Fibroblast of the aortic adventitia (primary cell): ENCODE results near the gene CARD9. TPM values are rescaled to one million over a fixed set of nuclear protein-coding genes. Genes with fewer than 3 reads are reported as not detected.

Experiments used
- DNase-seq: peaks from one replicate; pipeline ENCODE4 v3.0.0-alpha.2; 2010; ENCODE audit warnings: low read depth
- H3K4me3 ChIP-seq: 2 replicates; pipeline ENCODE4 v1.5.1; 2011; ENCODE audit warnings: low read depth, mild to moderate bottlenecking, control low read depth, low read length, moderate library complexity
- total RNA-seq: library from RNA; depleted of rRNA; stranded (reverse); fragments of >200 nt; gene quantifications from 2 replicates; pipeline ENCODE4 v1.2.3, GENCODE V29; 2012; ENCODE audit warnings: low replicate concordance
- TF ChIP-seq, protein P1 (sequence below): IDR thresholded peaks from 2 replicates; pipeline ENCODE4 v1.5.1; 2011; ENCODE audit warnings: mild to moderate bottlenecking, low read length, control low read depth, inconsistent platforms; ENCODE audit not compliant: insufficient read depth

The CARD9 gene
- total RNA-seq, 1 donor: 1.4 TPM

DNA sequence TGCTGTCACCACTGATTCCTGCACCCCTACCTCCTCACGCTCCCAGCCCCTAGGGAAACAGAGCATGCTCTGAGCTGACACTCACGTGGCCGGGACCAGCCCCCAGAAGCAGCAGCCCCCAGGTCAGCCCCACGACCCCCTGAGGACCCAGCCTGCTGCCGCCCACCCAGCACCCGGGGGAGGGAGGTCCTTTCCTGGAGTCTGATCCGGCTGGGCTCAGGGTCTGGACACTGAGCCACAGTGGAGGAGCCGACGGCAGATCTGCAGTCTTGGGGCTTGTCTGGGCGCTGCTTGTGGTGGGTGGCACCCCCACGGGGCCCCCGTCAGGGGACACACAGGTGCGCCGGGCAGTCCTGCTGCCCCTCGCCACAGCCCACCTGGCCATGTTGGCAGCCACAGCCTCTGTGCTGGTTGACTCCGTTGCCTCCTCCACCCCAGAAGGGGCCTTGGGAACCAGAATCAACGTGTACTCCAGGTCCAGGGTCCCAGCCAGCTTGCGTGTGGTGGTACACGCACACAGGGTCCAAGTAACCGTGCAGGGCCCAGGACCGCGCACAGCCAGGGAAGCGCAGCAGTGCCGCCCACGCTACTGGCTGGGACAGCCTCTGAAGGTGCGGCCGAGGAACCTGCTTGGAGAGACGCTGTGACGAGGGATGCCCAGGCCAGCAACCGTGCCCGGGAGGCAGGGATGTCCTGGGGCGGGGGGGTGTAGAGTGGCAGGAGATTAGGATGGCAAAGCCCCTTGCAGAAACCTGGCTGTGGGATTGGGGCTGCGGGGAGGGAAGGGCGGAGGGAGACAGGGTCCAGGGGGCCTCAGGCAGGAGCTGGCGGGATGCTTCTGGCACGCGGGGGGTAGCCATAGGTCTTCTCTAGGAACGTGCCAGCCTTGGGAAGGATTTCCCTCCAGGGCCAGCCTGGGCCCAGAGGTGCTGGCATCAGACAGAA, 13.4 kb downstream of the CARD9 start:
- no peak overlapping the region for H3K4me3 ChIP-seq
- no peak for DNase-seq
- TF ChIP-seq, protein P1, sequence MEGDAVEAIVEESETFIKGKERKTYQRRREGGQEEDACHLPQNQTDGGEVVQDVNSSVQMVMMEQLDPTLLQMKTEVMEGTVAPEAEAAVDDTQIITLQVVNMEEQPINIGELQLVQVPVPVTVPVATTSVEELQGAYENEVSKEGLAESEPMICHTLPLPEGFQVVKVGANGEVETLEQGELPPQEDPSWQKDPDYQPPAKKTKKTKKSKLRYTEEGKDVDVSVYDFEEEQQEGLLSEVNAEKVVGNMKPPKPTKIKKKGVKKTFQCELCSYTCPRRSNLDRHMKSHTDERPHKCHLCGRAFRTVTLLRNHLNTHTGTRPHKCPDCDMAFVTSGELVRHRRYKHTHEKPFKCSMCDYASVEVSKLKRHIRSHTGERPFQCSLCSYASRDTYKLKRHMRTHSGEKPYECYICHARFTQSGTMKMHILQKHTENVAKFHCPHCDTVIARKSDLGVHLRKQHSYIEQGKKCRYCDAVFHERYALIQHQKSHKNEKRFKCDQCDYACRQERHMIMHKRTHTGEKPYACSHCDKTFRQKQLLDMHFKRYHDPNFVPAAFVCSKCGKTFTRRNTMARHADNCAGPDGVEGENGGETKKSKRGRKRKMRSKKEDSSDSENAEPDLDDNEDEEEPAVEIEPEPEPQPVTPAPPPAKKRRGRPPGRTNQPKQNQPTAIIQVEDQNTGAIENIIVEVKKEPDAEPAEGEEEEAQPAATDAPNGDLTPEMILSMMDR: no peak

DNA sequence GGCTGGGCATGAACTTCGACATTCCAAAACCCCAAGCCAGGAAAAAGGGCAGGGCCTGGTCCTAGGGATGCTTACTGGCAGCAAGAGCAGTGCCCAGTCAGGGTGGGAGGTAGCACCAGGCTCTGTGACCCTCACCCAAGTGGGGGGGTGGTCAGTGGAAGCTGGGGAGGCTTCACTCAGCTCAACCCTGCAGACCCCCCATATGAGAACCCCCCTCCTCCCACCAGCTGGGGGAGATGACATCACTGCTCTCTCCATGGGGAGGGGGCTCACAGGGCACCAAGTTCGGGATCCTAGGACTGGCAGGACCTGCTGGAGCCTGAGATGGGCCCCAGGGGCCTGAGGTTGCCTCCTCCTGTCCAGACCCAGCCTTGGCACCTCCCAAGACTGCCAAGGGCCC, 14.6 kb downstream of the CARD9 start:
- no peak for DNase-seq
- TF ChIP-seq, protein P1: no peak

DNA sequence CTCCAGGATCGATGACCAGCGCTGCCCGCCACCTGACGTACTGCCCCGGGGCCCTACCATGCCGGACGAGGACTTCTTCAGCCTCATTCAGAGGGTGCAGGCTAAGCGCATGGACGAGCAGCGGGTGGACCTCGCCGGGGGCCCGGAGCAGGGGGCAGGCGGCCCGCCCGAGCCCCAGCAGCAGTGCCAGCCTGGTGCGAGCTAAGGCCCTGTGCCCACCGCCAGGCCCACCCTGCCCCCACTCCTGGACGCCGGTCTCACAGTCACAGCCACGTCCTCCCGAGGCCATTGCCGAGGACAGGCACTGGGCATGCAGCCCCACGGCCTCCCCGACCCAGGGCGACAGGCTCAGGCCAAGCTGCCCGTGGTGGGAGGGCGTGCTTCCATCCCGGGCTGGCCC, 15.5 kb downstream of the CARD9 start:
- TF ChIP-seq, protein P1: no peak
- H3K4me3 ChIP-seq: no peak overlapping the region
- no peak for DNase-seq

More for the DNA sequence above, 14.6 kb downstream of the CARD9 start:
- no peak overlapping the region for H3K4me3 ChIP-seq

DNA sequence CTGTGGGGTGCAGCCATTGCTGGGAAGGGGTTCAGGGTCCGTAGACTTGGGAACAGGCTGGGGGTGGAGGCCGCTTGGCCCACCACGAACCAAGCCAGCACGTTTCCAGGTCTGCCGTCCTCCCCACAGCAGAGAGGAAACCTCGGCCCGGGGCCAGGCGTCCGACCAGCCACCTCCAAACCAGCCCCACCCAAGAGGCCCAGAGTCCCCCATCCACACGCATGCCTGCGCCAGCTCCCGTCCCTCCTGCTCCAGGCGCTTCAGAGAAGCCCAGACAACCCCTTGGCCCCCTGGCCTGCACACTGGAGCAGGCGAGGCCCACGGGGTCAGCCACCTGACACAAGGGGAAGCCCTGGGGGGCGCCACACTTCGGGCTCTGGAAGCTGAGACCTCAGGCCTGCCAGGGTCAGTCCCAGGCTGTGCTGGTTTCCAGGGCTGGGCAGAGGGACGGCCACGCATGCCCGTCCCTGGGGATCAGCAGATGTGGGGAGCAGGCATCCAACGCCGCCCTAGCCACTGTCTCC, 16.2 kb downstream of the CARD9 start:
- no peak for DNase-seq
- TF ChIP-seq, protein P1: no peak
- no peak overlapping the region for H3K4me3 ChIP-seq

DNA sequence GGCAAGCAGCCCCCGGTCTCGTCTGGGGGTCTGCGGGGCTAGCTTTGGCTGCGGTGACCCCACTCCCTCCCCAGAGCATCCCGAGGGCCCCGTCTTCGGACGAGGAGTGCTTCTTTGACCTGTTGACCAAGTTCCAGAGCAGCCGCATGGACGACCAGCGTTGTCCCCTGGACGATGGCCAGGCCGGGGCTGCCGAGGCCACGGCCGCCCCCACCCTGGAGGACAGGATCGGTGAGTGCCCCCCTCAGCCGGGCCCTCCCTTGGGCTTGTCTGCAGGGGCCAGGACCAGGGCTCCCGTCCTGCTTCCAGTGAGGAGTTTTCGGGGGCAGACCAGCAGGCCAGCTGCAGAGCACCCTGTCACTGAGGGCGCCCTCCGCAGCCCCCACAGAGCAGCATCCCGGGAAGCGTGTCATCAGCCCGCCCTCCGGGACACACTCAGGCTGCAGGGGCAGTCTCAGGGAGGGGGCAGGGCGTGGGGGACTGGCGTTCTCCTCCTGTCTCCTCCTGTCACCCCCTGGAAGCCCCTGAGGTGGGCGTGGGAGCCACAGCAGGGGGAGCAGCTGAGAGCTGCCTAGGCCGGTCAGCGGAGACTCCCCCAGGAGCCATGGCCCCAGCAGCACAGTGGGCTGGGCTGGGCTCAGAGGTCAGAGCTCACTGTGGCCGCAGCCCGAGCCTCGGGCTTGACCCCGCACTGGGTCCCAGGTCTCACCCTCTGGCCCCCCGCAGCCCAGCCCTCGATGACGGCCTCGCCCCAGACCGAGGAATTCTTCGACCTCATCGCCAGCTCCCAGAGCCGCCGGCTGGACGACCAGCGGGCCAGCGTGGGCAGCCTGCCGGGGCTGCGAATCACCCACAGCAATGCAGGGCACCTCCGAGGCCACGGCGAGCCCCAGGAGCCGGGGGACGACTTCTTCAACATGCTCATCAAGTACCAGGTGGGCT, 17.6 kb downstream of the CARD9 start:
- TF ChIP-seq, protein P1: no peak
- H3K4me3 ChIP-seq: no peak overlapping the region

DNA sequence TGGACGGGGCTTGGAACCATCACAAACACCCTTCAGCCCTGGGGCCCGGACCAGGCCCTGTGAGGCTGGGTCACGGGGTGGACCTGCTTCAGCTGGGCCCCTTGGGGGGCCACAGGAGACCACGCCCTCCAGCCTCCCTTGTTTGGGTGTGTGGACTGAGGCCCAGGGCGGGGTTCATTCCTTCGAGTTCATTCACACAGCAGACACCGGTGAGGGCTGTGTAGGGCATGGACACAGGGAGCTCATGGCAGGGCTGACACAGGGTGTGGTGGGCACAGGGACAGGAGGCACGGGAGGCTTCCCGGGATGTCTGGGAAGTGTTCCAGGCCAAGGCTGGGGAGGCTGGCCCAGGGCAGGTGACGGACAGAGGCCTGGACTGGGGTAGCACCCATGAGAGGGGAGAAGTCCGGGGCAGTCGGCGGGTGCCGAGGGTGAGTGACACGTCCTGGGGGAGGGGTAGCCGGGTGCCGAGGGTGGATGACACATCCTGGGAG, 18.8 kb downstream of the CARD9 start:
- DNase-seq: peak; percentile 65
- no peak overlapping the region for H3K4me3 ChIP-seq
- TF ChIP-seq, protein P1: no peak

More for the DNA sequence above, 17.6 kb downstream of the CARD9 start:
- no peak for DNase-seq
